Dedifferentiated amniotic fluid mesenchymal stem cell (primary cell): ENCODE measurements around the gene GPRC5B.
A peak's percentile ranks its signal among the peaks of the same experiment; 100 is the strongest.

Experiments
- DNase-seq: peaks from one replicate; pipeline ENCODE4 v3.0.0-alpha.2; 2016; ENCODE audit errors: extremely low spot score

Gene GPRC5B

DNA sequence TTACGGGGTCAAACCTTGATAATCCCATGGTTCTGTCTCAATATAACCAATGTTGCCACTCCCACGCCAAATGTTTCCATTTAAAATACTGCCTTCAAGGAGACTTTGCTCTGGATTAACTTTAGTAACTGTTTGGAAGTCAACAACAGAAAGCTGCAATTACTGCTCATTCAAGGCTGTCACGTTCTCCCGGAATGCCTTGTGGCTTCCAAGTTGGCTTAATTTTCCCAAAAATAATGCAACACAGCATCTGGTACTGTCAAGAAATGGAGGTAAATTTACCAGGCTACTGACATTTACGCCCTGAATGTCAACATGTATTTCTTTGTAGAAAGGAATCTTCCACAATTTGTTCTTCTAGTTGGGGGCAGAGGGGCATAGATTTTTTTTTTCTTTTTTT, 38.2 kb downstream of the GPRC5B start:
- DNase-seq: no peak

DNA sequence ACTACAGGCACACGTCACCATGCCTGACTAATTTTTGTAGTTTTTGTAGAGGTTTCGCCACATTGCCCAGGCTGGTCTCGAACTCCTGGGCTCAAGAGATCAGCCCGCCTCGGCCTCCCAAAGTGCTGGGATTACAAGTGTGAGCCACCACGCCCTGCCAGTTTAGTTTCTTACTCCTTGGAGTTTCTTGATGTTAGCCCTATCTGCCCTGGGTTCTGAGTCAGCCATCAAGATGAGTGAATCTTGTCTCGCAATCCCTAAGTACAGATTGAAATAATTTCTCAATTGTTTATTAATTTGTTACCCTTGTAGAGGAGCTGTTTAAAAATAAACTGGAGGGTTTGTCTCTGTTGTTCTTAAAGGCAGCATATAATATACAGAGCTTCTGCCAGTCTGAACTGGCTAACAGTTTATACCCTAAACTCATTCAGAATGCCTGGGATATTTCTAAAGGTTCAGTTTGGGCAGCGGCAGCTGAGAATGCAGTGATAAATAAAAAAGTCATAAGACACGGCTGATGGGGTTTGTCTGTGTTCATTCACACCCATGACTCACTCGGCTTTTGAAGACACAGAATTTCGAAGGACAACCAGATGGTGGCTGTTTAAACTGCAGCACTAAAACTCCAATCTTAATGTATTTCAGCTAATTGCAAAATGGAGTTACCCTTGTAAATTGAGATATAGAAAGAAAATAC, 39.6 kb downstream of the GPRC5B start:
- DNase-seq: peak; percentile 38

DNA sequence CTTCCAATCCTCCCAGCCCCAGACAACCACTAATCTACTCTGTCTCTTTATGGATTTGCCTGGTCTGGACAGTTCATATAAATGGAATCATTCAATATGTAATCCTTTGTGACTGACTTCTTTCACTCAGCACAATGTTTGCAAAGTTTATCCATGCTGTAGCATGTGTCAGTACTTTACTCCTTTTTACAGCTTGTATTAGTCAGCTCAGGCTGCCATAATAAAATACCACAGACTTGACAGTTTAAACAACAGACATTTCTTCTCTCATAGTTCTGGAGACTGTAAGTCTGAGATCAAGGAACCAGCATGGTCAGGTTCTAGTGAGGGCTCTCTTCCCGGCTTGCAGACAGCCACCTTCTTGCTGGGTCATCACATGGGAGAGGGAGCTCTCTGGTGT, 41.3 kb downstream of the GPRC5B start:
- no peak for DNase-seq

DNA sequence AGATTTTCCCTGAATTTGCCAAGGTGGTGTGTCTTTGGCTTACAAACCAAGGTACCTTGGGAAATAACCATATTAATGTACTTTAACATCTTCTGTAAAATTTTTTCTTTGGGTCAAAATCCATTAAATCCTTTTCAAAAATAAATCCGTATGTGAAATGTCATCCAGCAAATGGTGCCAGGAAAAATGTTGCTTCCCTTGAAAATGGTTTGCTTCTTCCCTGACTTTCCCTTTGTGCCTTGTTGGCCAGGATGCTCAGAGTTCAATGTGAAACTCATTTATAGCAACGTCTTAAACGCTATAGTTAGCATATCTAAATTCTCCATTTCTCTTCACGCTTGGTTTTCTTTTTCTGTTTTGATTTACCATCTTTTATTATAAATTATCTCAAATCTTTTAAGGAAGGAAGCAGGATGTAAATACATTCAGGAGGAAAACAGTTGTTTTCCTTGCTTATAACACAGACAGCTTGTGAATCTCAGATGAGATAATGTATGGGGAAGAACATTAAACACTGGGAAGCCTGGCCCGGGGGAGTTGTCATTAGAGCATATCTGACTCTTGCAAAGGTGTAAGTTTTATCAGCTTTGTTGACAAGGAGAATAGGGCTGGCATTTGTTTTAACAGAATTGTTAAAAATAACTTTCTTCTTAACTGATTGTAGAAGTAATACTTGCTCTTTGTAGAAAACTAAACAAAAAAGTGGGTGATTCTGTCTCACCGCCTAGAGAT, 42.1 kb downstream of the GPRC5B start:
- DNase-seq: no peak

DNA sequence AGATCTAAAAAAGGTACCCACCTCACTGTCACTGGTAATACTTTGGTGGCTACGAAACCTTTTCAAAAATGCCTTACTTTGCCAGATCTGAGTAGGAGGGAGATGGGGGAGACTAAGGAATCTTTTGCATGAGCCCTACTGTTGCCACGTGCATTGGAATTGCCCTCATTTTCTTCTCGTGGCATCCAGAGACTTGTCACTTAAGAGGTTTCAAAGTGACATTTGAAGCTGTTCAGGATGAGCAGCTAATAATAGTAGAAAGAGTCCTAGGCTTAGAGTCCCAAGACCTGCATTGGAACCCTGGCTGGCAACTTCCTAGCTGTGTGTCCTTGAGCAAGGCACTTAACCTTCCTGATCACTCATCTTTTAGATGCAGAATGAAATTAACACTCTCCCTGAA, 43.5 kb downstream of the GPRC5B start:
- no peak for DNase-seq

DNA sequence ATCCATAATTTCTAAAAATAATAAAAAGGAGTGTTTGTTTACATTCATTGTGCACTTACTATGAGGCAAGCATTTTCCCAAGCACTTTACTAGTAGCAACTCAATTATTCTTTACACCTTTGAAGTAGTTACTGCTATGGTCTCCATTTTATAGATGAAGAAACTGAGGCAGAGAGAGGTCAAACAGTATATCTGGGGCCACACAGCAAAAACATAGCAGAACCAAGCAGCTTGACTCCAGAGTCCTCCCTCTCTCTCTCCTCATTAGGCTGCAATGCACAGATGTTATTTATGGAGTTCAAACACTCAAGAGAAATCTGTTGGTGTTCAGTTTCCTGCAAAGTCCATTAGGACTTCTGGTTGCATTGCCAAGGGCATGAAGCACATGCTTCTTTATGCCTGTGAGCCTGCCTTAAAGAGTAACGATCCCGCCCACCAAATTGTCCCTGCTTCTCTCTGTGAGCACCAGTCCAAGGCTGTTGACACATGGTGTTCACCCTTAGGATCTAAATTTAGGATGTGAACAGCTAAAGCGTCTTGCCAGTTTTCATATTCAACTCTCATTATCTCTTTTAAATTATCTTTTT, 44.0 kb downstream of the GPRC5B start:
- DNase-seq: no peak

DNA sequence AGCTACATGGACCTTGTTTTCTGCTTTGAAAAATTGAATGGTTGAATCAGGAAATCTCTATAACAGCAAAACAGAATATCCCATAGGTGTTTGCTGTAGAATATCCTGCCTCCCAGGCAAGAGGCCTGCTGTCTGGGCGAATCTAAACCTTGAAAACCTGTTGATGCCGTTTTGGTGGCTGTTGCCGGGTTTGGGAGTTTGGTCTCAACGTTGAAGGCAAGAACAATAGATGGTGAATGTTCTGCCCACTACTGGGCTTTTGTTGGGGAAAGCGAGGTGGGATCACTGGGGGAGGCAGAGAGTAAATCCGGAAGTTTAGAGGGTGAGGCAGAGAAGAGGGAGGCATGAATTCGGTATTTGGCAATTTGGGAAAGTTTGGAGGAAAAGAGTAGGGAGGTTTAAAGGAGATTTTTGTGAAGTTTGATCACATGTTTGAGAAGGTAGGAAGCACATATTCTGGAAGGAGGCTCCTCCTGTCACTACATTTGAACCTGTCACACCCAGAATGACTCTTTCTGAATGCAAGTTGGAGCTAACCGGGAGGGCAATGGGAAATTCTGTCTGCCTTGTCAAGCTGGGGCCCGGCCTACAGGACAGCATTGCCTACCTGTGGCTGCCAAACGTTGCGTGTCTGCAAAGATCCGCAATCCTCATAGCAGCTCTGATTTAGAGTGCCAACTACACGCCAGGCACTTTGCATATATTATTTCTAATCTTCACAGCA, 46.5 kb downstream of the GPRC5B start:
- DNase-seq: no peak

DNA sequence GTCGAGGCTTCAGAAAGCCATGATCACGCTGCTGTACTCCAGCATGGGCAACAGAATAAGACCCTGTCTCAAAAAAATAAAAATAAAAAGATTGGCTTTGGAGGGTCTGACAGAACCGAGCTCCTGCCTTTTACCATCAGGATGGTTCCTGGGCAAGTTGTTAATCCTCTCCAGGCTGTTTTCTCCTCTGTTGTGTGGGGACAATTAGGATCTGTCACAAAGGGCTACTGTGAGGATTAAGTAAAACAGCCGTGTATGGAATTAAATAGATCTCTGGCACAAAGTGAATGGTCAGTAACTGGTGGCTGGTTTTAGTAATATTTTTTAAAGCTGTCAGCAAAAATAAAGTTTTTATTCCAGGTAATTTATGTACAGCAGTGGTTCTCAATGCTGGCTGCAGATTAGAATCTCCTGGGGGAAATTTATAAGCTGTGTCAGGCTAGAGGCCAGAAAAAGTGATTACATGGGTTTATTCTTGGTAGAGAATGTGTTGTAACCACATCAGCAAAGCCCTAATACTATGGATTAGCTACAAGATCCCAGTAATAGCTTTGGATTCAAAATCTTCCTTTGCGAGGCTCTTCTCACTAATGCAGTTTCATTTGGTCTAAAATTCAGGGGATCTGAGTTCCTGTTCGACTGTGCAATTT, 47.2 kb downstream of the GPRC5B start:
- no peak for DNase-seq

DNA sequence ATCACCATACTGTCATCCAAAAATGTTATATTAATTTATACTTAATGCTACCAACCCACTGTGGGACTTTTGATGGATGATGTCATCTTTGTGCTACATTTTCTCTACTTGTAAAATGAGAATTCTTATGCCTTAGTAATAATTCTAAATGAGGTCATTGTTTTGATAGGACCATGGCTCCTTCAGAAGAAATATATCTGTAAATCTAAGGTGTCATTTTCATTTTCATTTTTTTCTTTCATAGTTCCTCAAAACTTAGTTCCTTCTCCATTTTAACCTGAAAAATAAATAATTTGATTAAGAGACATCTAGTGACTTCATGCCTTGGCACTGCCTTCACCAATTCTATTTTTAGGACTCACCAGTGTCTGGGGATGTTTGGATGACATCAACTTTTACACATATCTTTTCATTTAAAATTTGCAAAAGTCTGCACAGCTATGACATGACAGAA, 48.7 kb downstream of the GPRC5B start:
- peak; percentile 19 for DNase-seq

DNA sequence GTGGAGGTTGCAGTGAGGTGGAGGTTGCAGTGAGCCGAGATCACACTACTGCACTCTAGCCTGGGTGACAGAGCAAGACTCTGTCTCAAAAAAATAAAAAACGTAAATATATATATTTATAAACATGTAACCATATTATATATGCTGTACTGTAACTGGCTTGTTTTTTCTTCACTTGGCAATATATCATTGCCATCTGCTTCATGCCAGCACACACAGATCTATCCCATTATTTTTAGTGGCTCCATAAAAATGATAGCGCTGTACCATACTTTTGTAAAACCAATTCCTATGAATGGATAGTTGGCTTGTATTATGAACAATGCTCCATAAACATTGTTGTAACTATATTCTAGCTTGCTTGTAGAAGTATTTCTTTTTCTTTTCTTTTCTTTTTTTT, 49.5 kb downstream of the GPRC5B start:
- DNase-seq: no peak

DNA sequence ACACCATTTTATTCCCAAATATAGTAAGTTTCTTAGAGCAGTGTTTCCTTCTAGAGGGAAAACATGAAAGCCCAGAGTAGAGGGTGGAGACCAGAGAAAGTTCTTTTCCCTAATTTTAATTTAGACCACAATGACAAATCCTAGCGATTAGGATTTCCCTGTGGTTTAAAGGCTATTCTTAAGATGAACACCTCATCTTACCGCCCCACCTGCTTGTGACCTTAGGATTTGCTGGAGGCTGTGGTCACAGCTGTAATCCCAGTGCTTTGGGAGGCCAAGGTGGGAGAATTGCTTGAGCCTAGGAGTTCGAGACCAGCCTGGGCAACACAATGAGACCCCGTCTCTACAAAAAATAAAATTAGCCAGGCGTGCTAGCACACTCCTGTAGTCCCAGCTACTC, 51.1 kb downstream of the GPRC5B start:
- DNase-seq: no peak

DNA sequence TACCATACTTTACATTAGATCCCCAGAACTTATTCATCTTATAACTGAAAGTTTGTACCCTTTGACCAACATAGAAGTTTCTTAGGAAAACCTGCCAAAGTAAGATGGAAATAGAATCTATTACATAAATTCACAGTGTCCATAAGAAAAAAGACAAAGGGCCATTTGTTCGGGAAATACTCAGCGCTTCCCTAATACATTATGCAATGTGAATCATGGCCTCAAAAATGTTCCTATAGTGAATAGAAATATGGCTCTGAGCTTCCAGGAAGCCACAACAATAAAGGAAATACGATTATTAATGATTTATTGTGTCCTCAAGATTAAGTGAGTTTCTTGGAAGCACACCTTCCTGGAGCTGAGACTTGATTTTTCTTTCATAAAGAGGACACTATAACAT, 51.5 kb downstream of the GPRC5B start:
- no peak for DNase-seq

DNA sequence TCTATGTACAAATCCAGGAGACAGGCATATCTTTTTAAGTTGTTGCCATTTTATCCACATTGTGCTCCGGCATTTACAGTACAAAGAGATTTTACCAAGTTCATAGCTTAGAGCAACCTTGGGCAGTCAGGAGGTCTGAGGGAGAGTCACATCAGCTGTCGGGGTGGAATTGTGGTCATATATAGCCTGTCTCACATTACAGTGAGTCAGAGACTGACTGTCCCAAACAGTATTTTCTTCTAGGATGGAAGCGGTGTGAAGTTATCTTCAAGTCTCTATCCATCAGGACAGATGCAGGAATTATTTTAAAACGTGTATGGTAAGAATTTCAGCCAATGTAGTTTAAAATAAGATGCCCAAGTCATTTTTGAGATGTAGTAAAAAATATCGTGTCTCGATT, 53.0 kb downstream of the GPRC5B start:
- DNase-seq: peak; percentile 66

DNA sequence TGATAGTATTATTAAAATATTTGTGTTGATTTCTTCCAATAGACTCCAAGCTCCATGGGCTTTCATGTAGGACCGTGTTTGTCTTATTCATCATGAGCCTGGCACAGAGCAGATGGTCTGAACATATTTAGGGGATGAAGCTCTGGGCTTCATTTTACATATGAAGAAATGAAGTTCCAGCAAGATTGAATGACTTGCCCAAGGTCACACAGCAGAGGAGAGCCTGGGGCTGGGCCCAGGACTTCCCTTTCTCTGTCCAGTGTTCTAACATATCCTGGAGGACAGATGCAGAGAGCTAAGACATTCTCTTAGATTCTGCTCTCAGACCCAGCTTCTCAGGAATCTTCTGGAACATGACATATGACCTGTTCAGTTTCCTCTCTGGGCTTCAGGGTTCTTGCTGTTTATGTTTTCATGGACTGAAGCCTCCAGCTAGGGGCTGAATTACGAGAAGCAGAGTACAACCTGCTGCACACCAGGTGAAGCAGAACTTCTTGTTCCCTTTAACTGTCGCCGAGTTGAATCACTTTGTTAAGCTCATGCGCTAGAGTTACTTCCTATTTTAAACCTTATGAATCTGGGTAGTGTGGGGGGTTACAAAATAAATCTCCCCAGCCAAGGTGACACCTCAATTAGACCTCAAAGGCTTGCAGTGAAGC, 53.6 kb downstream of the GPRC5B start:
- no peak for DNase-seq

DNA sequence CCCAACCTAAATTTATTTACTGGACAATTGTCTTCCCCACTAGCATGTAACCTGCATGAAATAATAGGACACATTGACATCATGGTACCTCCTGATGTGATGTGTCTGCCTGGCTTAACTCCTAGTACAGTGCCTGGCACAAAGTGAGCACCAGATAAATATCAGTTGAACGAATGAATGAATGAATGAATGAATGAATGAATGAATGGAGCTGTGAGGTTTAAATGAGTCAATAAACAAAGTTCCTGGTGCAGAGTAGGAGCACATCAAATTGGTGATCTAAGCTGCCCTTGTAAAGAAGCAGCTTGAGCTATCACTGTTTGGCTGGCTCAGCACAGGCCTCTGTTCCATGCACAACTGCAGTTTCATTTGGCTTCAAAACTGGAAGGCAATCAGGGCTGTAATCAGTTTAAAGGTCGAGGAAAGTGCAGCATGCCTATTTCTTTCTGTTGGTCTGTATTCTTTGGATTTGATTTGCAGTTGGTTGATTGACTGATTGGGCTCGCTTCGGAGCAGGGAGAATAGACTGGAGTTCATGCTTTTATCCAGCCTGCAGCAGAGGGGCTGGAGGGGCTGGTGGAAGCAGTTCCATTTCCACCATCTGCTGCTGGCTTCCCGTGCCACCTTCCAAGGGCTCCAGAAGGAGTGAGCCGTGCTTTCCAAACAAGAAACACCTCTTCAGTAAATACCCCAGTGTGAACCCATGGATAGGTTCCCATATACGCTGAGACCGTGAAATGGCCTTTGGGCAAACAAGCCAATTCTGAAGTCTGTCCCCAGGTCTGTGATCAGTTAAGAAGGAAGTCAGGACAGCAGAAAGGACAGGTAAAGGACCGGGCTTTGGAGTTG, 54.6 kb downstream of the GPRC5B start:
- DNase-seq: no peak

DNA sequence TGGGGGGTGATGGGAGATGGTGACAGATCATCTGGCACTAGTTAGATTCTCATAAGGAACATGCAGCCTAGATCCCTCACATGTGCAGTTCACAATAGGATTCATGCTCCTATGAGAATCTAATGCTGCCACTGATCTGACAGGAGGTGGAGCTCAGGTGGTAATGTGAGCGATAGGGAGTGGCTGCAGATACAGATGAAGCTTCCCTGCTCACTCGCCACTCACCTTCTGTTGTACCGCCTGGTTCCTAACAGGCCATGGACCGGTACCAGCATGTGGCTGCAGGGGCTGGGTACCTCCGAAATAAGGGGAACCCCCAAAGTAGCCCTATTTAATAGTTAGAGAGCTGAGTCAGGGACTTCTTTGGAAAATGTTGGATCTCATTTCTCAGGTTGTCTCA, 60.4 kb downstream of the GPRC5B start:
- no peak for DNase-seq

DNA sequence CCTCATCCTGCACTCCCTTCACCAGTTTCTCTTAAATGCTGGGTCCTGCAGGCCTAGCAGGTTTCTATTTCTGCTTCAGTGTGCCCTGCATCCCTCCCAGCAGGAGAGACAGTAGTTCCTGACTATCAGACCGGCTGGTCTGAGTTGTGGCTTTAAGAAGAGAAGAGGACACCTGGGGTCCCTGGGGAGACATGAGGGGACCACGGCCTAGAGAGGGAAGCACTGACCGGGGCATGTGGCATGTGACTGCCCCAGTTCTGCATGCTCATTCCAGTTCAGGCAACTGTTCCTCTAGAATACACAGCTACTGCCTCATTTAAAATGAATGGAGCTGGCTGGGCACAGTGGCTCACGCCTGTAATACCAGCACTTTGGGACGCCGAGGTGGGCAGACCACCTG, 61.3 kb downstream of the GPRC5B start:
- DNase-seq: no peak

DNA sequence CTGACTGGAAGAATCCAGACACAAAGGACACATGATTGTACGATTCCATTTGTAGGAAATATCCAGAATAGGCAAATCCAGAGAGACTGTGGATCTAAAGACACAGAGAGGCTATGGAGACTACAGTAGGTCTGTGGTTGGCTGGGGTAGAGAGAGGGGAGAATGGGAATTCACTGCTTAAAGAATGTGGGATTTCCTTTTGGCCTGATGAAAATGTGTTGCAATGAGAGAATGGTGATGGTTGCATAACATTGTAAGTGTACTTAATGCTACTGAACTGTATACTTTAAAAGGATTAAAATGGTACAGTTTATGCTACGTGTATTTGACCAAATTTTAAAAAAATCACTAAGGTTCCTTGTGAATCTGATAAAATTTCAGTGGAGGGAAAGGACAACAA, 62.1 kb downstream of the GPRC5B start:
- DNase-seq: peak; percentile 71

DNA sequence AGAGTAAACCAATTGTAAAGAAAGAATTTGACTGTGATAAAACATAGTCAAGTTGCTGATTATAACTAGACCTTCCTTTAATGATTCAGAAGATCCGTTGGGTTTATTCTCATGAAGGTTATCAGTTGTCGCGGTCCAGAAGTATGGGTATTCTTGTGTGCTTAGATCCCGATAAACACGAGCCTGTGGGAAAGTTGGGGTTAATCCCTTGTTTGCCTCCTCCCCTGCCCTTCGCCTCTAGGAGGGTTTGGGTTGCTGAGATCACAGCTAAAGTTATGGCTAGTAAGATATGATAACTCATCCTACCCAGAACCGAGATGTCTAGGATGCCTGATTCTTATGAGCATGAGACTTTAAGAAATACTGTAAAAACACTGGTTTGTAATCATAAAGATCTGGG, 66.8 kb downstream of the GPRC5B start:
- DNase-seq: no peak

DNA sequence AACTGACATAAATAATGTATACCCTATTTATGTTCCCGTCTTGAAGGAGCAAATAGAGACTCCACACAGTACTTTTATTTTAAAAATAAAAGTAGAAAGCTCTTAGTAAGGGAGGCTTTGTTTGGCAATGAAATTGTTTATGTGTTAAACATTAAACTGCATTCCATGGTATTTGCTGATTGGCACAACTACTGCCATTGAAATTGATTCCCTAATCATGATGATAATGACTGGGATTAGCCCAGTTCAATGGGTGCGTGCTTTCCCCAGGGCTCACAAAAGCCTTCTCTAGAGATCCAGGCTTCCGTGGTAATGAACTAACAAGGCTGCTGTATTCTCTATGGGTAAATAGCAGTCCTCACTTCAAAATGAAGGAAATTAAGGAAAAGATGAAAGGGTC, 67.5 kb downstream of the GPRC5B start:
- no peak for DNase-seq

DNA sequence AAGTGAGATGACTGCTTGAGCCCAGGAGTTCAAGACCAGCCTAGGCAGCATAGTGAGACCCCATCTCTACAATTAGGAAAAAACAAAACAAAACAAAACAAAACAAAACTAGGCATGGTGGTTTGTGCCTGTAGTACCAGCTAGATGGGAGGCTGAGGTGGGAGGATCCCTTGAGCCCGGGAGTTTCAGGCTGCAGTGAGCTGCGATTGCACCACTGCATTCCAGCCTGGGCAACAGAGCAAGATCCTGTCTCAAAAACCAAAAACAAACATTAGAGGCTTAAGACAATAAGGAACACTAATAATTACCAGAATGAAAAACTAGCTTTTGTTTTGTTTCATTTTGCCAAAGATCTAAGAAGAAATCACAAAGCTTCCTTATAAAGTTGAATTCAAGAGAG, 69.2 kb downstream of the GPRC5B start:
- DNase-seq: no peak
